Ovary (tissue), 3 donors: ENCODE results near the gene PLEKHN1.

Experiments
- CTCF ChIP-seq, 3 donors: fragments of 450-650 bp in 2 of 3; fragments of 200-600 bp in 1 of 3; IDR thresholded peaks; one replicate each; pipeline versions ENCODE4 v1.5.1 to v1.8.0; 2016 to 2022; ENCODE audit warnings: antibody characterized with exemption in 3 of 3, mild to moderate bottlenecking in 1 of 3
- EP300 ChIP-seq: sonication (generic); formaldehyde crosslinking; IDR thresholded peaks from one replicate; pipeline ENCODE4 v1.6.1; 2017; ENCODE audit warnings: antibody characterized with exemption
- POLR2A ChIP-seq: fragments of 450-650 bp; IDR thresholded peaks from one replicate; pipeline ENCODE4 v1.6.1; 2017; ENCODE audit warnings: antibody characterized with exemption, mild to moderate bottlenecking, moderate library complexity
- donor health status: DM: no; HTN: no; CAD: no.

GRCh38 chr1:950881-951280 lies 15.4 kb upstream of the PLEKHN1 start:
- no peak for TF ChIP-seq POLR2A
- TF ChIP-seq CTCF (IDR thresholded peaks at IDR 0.05), result no peak
- no peak for TF ChIP-seq EP300
